Activated naive CD4-positive, alpha-beta T cell treated with anti-CD3 and anti-CD28 coated beads, Interleukin-2, amount 50 U/mL, for 72 hours (primary cell): ENCODE measurements around the gene CACHD1. TPM values are rescaled to one million over a fixed set of nuclear protein-coding genes. Genes with fewer than 3 reads are reported as not detected.

Experiments used
- ATAC-seq, 2 donors: fragments of 150-1000 bp; cut with Tn5 transposase; 2 replicates each; pipeline ENCODE4 v1.10.0; 2021; ENCODE audit warnings: mild to moderate bottlenecking in 2 of 2, moderate library complexity in 2 of 2
- DNase-seq, 2 donors: peaks; one replicate each; pipeline ENCODE4 v3.0.0; 2021 to 2022; ENCODE audit warnings: low spot score in 2 of 2
- H3K27ac Mint-ChIP-seq, 2 donors: one replicate each; pipeline ENCODE4 v1.8.0; 2022; ENCODE audit warnings: mild to moderate bottlenecking in 2 of 2, mixed read lengths in 2 of 2
- H3K36me3 Mint-ChIP-seq, 2 donors: one replicate each; pipeline ENCODE4 v1.8.0; 2022; ENCODE audit warnings: mixed read lengths in 2 of 2
- H3K9me3 Mint-ChIP-seq, 2 donors: one replicate each; pipeline ENCODE4 v1.8.0; 2022; ENCODE audit warnings: mixed read lengths in 2 of 2
- total RNA-seq, 2 donors: library from RNA; stranded (reverse); gene quantifications; one replicate each; pipeline ENCODE4 v1.2.3, GENCODE V29; 2022

CACHD1 gene
- total RNA-seq, 2 donors from 2014 or later, result 1.1 to 1.6 TPM

DNA sequence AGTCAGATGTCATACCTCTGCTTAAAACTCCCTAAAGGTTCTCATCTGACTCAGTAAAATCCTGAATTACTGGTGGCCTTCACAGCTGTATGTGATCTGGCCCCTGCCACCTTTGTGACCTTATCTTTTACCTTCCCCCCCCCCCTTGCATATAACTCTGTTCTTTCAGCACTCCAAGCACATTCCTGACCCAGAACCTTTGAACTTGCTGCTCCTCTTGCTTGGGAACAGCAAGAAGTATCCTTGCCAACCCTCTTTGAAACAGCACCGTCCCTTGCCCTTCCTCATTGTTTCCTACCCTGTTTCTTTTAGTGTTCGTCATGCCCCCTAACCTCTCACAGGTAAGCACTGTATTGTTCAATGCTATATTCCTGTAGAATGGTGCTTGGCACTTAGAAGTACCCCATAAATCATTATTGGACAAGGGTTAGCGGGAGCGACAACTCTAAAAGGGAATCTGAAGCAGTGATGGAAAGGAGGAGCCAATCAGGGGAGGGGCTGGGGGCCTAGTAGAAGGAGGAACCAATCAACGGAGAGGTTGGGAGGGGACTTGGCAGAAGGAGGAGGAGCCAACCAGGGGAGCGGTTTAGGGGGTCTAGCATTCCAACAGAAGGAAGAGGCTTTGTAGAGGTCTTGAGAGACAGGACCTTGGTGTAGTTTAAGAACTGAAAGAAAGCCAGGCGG, 13.9 kb downstream of the CACHD1 start:
- no peak overlapping the region for H3K27ac Mint-ChIP-seq
- H3K36me3 Mint-ChIP-seq, result no peaks in the 10 kb centered on the region
- DNase-seq (no peak), ATAC-seq (no peak)
- H3K9me3 Mint-ChIP-seq, result no peaks in the 10 kb centered on the region

DNA sequence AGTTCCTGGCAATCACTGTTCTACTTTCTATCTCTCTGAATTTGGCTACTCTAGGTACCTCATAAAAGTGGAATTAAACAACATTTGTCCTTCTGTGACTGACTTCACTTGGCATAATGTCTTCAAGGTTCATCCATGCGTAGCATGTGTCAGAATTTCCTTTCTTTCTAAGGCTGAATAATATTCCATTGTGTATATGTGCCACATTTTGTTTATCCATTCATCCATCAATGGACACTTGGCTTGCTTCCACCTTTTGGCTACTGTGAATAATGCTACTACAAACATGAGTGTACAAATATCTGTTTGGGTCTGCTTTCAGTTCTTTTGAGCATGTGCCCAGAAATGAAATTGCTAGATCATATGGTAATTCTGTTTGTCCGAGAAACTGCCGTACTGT, 14.7 kb downstream of the CACHD1 start:
- H3K9me3 Mint-ChIP-seq, result no peaks in the 10 kb centered on the region
- ATAC-seq (no peak), DNase-seq (no peak)
- no peaks in the 10 kb centered on the region for H3K36me3 Mint-ChIP-seq
- no peak overlapping the region for H3K27ac Mint-ChIP-seq

DNA sequence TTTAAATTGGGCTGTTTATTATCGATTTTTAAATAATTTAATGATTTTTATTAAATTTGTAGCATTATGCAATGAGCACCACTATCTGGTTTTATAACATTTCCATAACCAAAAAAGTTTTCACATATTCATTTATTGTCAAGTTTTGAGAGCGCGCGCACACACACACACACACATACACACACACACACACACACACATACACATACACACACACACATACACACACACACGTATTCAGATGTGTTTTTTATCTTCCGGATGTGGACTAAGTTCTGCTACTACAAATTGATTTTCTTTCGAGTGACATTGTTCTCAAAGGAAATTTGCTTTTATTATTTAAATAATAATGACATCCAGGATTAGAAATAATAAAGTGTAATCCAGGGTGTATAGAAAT, 16.3 kb downstream of the CACHD1 start:
- no peak for DNase-seq
- Mint-ChIP-seq H3K9me3 (no peaks in the 10 kb centered on the region), H3K36me3 (no peaks in the 10 kb centered on the region), H3K27ac (no peak overlapping the region)
- no peak for ATAC-seq

- ATAC-seq, result no peak
These were observed 17.1 kb downstream of the CACHD1 start for GRCh38 chr1:64487061-64487460.

GRCh38 chr1:64488862-64489261, 18.9 kb downstream of the CACHD1 start:
- Mint-ChIP-seq H3K9me3 (no peaks in the 10 kb centered on the region), H3K27ac (no peak overlapping the region)
- no peak for ATAC-seq

More at GRCh38 chr1:64487061-64487460, 17.1 kb downstream of the CACHD1 start:
- DNase-seq, result no peak
- Mint-ChIP-seq H3K27ac (no peak overlapping the region), H3K9me3 (no peaks in the 10 kb centered on the region), H3K36me3 (no peaks in the 10 kb centered on the region)

DNA sequence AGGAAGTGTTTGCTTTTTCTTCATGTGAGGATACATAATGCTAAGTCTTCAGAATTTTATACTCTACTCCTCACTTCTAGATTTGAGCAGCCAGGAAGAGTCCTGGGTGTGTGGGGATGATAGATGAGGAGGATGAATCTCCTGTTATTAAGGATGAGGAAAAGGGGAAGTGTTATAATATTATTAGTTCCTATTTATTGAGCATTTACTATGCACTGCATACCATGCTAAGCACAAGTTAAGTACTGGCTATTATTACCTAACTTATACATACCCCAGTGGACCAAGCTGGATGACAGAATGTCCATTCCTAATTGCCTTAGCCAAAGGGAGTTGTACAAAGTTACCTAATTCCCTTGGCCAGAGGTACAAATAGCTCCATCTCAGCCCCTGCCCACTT, 19.8 kb downstream of the CACHD1 start:
- Mint-ChIP-seq H3K27ac (no peak overlapping the region), H3K36me3 (no peaks in the 10 kb centered on the region), H3K9me3 (no peaks in the 10 kb centered on the region)
- no peak for ATAC-seq
- no peak for DNase-seq

More at GRCh38 chr1:64488862-64489261, 18.9 kb downstream of the CACHD1 start:
- DNase-seq, result no peak
- H3K36me3 Mint-ChIP-seq, result no peaks in the 10 kb centered on the region

GRCh38 chr1:64490213-64490818, 20.4 kb downstream of the CACHD1 start:
- no peak overlapping the region for H3K27ac Mint-ChIP-seq
- no peak for DNase-seq
- no peaks in the 10 kb centered on the region for H3K36me3 Mint-ChIP-seq
- no peaks in the 10 kb centered on the region for H3K9me3 Mint-ChIP-seq
- ATAC-seq, result peak in 1 of 2 donors; percentile 67

- no peaks in the 10 kb centered on the region for H3K9me3 Mint-ChIP-seq
- DNase-seq (no peak), ATAC-seq (no peak)
- H3K27ac Mint-ChIP-seq, result no peak overlapping the region
- H3K36me3 Mint-ChIP-seq, result no peaks in the 10 kb centered on the region
These were observed 22.5 kb downstream of the CACHD1 start for GRCh38 chr1:64492424-64492823.

GRCh38 chr1:64493831-64494230, 23.9 kb downstream of the CACHD1 start:
- ATAC-seq, result no peak

GRCh38 chr1:64494659-64495058, 24.7 kb downstream of the CACHD1 start:
- no peaks in the 10 kb centered on the region for H3K9me3 Mint-ChIP-seq
- DNase-seq (no peak), ATAC-seq (peak; percentile 45 to 79)

More at GRCh38 chr1:64493831-64494230, 23.9 kb downstream of the CACHD1 start:
- H3K36me3 Mint-ChIP-seq, result no peaks in the 10 kb centered on the region
- H3K27ac Mint-ChIP-seq, result no peak overlapping the region
- no peak for DNase-seq
- H3K9me3 Mint-ChIP-seq, result no peaks in the 10 kb centered on the region

DNA sequence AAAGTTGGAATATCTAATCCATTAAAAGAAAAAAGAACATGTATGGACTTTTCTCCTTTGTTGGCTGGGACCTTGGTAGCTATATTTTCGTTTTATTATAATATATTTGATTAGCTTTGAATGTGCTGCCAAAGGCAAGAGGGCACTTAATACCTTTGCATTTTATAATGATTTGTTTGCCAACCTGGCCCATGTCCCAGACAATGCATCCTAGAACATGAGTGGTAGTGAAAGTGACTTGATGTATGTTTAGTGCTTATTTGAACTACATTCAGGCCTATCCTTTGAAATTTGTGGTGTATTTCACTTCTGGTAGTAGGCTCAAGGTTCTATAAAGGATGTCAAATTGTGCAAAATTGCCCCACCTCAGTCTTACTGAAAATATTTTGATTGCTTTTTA, 25.9 kb downstream of the CACHD1 start:
- no peaks in the 10 kb centered on the region for H3K36me3 Mint-ChIP-seq
- no peak for ATAC-seq
- H3K9me3 Mint-ChIP-seq, result no peaks in the 10 kb centered on the region
- H3K27ac Mint-ChIP-seq, result no peak overlapping the region
- DNase-seq, result no peak

More at GRCh38 chr1:64494659-64495058, 24.7 kb downstream of the CACHD1 start:
- Mint-ChIP-seq H3K36me3 (no peaks in the 10 kb centered on the region), H3K27ac (no peak overlapping the region)

DNA sequence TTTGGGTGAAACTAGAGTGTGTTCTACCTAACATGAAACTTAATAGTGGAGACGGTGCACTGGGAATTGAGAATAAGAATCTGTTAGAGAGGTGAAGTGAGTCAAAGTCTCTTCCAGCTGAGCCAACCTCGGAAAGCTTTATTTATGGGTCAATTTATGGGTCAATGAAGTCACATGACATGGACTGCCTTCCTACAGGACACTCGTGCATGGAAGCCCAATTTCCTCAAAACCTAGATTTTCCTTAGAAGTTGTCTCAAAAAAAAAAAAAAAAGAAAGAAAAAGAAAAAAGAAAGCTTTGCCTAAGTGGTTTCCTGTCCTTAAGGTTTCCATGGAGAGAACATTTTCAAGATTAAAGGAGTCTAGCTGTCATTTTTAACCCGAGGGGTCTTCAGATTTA, 26.7 kb downstream of the CACHD1 start:
- no peak for ATAC-seq

GRCh38 chr1:64497088-64497883, 27.4 kb downstream of the CACHD1 start:
- DNase-seq (no peak), ATAC-seq (no peak)
- no peaks in the 10 kb centered on the region for H3K36me3 Mint-ChIP-seq
- no peak overlapping the region for H3K27ac Mint-ChIP-seq
- no peaks in the 10 kb centered on the region for H3K9me3 Mint-ChIP-seq

More for the DNA sequence above, 26.7 kb downstream of the CACHD1 start:
- Mint-ChIP-seq H3K9me3 (no peaks in the 10 kb centered on the region), H3K27ac (no peak overlapping the region), H3K36me3 (no peaks in the 10 kb centered on the region)
- no peak for DNase-seq

DNA sequence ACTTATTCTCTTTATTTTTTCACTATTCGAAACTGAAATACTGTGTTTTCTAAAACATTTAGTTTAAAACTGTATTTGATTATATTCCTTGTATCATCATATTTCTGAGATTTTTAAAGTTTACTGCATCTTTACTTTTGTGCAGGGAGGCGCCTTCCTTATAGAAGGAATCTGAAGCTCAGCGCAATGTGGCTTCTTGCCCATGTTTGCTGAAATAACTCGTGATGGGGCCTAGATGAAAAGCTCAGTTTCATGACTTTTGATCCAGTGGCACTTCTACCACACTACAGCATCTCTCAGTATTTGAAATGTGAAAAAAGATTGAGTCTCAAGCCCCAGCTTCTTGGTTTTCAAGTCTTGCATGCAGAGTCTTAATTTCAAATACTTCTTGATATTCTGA, 28.4 kb downstream of the CACHD1 start:
- H3K36me3 Mint-ChIP-seq, result no peaks in the 10 kb centered on the region
- DNase-seq (no peak), ATAC-seq (no peak)
- no peak overlapping the region for H3K27ac Mint-ChIP-seq
- no peaks in the 10 kb centered on the region for H3K9me3 Mint-ChIP-seq

DNA sequence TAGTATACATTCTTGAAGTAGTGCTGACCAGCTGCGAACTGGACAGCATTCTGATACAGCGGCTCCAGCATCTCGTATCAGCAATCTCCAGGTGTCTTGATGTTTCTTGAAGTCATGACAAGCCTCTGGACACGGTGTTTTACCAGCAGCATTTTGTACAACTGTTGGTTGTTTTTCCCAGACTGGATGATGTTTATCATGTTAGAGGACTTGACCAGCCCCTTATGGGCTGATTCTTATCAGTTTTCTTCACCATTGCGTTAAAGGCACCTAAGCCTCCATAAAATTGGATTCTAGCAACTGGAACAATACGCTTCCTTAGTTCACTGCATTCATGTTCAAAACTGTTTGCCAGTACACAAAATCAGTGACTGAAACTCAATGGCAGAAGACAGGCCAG, 29.1 kb downstream of the CACHD1 start:
- ATAC-seq, result no peak
- H3K9me3 Mint-ChIP-seq, result no peaks in the 10 kb centered on the region
- no peak overlapping the region for H3K27ac Mint-ChIP-seq
- no peak for DNase-seq
- H3K36me3 Mint-ChIP-seq, result no peaks in the 10 kb centered on the region

DNA sequence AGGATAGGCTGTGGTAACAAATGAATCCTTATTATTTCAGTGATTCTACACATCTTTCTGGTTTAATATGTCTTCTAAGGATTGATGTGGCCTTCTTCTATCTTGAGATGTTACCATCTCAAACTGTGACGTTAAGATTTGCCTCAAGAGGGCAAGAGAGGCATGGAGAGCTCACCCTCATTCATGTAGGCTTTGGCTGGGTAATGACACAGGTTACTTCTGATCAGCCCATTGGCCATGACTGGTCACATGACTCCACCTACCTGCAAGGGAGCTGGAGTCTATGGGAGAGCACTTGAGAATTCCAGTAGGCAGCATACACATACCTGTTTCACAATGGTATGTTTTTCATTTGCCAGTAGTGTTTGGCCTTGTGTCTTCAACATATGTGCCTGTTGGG, 30.0 kb downstream of the CACHD1 start:
- no peaks in the 10 kb centered on the region for H3K36me3 Mint-ChIP-seq
- ATAC-seq, result peak; percentile 33 to 35
- no peak for DNase-seq
- H3K9me3 Mint-ChIP-seq, result no peaks in the 10 kb centered on the region
- H3K27ac Mint-ChIP-seq, result no peak overlapping the region

GRCh38 chr1:64502083-64502482, 32.2 kb downstream of the CACHD1 start:
- no peak for ATAC-seq
- no peaks in the 10 kb centered on the region for H3K36me3 Mint-ChIP-seq
- no peaks in the 10 kb centered on the region for H3K9me3 Mint-ChIP-seq
- no peak overlapping the region for H3K27ac Mint-ChIP-seq
- DNase-seq, result no peak
